ENCODE measurements around the gene MYO9B.

DNA sequence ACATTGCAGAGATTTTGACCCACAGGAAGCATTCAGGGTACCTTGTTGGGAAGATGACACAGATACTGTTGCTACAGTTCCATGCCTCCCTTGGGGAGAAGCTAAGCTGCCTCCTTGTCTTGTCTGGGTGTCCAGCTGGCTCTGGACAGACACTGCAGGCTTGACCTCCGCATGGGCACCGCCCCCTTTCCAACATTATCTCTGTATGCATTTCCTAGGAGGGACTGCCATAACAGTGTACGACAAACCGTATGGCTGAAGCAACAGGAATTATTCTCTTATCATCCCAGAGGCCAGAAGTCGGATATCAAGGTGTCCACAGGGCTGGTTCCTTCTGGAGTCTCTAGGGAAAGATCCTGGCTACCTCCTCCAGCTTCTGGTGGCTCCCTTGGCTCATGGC, 72.6 kb downstream of the MYO9B start:
- TF ChIP-seq CTCF (IDR thresholded peaks at IDR 0.05; ENCODE audit: low read depth, low read length) (no peak), EZH2phosphoT487 (IDR thresholded peaks at IDR 0.05; ENCODE audit: low read depth) (no peak)

All from OCI-LY3 (cell line).